Dendritic cell treated with granulocyte-macrophage colony-stimulating factor and Interleukin-4, amounts not matched to agents 40 ng/mL and 50 ng/mL, for 4 days (primary cell): Measurements from ENCODE around the gene ADGRG1.
"Not testable (repeated sequence)": the region's sequence is repeated elsewhere in the genome, so short reads cannot be mapped to it uniquely, and the experiment has no call there.

Experiments
- H3K27ac Mint-ChIP-seq: one replicate; pipeline ENCODE4 v1.8.0; 2022; ENCODE audit warnings: mild to moderate bottlenecking, mixed read lengths
- H3K27me3 Mint-ChIP-seq: one replicate; pipeline ENCODE4 v1.8.0; 2022; ENCODE audit warnings: mild to moderate bottlenecking, mixed read lengths
- H3K36me3 Mint-ChIP-seq: one replicate; pipeline ENCODE4 v1.8.0; 2022; ENCODE audit warnings: low read depth, mixed read lengths
- H3K4me1 Mint-ChIP-seq: one replicate; pipeline ENCODE4 v1.8.0; 2022; ENCODE audit warnings: low read depth, mixed read lengths
- H3K4me3 Mint-ChIP-seq: one replicate; pipeline ENCODE4 v1.8.0; 2022; ENCODE audit warnings: mild to moderate bottlenecking, moderate library complexity, mixed read lengths
- H3K9me3 Mint-ChIP-seq: one replicate; pipeline ENCODE4 v1.8.0; 2022; ENCODE audit warnings: mixed read lengths
- intact Hi-C: fragments of 100-400 bp; cut with micrococcal nuclease; formaldehyde crosslinking; loops from one replicate; pipeline ENCODE4 v1.15.0; 2022

ADGRG1 gene

DNA sequence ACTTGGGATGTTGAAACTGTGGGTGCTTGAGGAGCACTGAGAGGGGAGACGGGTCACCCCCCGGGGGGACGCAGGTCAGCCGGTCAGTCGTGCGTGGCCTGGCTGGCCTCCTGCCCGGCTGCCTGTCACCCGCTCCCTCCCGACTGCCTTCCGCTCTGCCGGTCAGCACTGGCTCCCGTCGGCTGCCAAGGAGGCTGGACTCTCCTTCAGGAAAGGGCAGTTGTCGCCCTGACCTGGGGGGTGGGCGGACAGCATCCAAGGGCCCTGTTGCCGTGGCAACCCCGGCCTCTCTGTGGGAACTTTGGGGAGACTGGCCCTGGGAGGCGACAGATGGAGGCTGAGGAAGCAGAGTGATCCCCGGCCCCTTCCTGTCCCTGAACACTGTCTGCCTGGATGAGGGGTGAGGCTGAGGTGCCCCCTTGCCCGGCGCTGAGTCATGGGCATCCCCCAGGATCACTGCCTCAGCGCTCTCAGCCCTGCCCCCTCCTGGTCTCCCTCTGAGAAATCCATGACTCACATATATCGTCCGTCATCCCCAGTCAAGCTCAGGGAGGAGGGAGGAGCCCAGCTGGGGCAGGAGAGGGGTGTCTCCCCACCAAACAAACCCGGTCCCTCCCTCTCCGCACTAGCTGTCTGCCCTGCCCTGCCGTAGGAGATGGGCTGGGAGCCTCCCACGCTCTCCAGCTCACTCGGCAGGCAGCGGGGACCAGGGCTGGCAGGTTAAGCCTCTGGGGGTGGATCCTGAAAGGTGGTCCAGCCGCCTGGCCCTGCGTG is at the start of gene ADGRG1:
TSS of gene ADGRG1 (plus strand) at position 623 of the 774 bp plus-strand sequence. CDS start 21,658 bp downstream, outside the sequence.
- H3K36me3 Mint-ChIP-seq: no peaks in the 10 kb centered on the region
- H3K4me3 Mint-ChIP-seq: no peak within 1 kb of the TSS
- peaks cover 78% of the 10 kb centered on the region for H3K27me3 Mint-ChIP-seq
- intact Hi-C loops: no loop called here
- H3K4me1 Mint-ChIP-seq: peaks cover 16% of the 10 kb centered on the region
- H3K27ac Mint-ChIP-seq: no peak within 1 kb of the TSS
- H3K9me3 Mint-ChIP-seq: no peaks in the 10 kb centered on the region

DNA sequence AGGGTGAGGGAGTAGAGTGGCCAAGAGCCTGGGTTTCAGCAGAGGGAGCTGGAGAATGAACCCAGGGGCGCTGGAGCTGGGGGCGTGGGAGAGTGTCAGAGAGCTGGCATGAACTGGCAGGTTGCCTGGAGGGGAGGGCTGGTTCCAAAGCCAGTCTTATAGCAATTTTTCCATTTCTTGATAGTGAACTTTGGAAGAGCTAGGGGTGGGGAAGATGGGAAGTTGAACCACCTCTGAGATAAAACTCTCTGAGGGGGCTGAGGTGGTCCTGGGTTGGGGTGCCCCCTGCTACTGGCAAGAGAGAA is 49.1 kb upstream of the ADGRG1 start:
- Mint-ChIP-seq H3K36me3 (no peaks in the 10 kb centered on the region), H3K4me3 (no peak overlapping the region), H3K27ac (no peak overlapping the region), H3K9me3 (no peaks in the 10 kb centered on the region), H3K27me3 (peaks cover 84% of the 10 kb centered on the region), H3K4me1 (peaks cover 16% of the 10 kb centered on the region)
- intact Hi-C loops: loop anchor here (5.0 kb wide), 1 partner anchor 68 kb away; no protein-coding TSS in a partner anchor

DNA sequence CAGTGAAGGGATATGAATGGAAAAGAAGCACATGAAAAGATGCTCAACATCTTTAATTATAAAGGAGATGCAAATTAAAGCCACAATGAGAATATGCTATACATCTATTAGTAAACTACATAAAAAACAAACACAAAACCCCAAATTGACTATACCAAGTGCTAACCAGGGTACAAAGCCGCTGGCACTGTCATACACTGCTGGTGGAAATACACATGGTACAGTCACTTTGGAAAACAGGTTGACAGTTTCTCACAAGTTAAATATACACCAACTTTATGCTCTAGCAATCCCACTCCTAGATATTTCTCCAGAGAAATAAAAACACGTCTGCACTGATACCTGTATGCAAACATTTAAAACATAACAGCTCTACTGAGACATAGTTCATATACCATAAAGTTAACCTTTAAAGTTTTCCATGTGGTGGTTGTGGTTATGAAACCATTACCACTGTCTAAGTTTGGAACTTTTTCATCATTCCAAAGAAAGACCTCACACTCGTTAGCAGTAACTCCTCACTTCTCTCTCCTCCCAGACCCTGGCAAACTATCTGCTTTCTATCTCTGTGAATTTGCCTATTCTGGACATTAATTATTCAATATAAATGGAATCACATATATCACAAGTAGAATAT is 43.3 kb upstream of the ADGRG1 start:
- Mint-ChIP-seq H3K4me1 (peaks cover under 1% of the 10 kb centered on the region), H3K27me3 (peaks cover 55% of the 10 kb centered on the region), H3K9me3 (no peaks in the 10 kb centered on the region), H3K27ac (no peak overlapping the region), H3K36me3 (no peaks in the 10 kb centered on the region), H3K4me3 (no peak overlapping the region)
- intact Hi-C loops: no loop called here

DNA sequence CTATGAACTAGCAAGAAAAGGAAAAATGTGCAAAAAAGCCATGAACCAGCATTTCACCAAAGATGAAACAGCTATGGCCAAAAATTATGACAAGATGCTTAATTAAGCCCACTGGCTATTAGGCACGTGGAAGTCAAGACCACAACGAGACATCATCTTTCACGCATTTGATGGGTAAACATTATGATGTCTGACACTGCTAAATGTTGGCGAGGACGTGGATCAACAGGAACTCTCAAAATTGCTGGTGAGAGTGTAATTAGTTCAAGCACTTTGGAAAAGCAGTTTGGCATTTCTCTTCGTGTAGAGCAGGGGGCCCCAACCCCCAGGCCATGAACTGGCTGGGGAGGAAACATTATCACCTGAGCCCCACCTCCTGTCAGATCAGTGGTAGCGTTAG is 39.6 kb upstream of the ADGRG1 start:
- H3K4me1 Mint-ChIP-seq: peaks cover 30% of the 10 kb centered on the region
- peaks cover 45% of the 10 kb centered on the region for H3K27me3 Mint-ChIP-seq
- H3K9me3 Mint-ChIP-seq: no peaks in the 10 kb centered on the region
- no peaks in the 10 kb centered on the region for H3K36me3 Mint-ChIP-seq
- intact Hi-C loops: no loop called here
- no peak overlapping the region for H3K4me3 Mint-ChIP-seq
- H3K27ac Mint-ChIP-seq: no peak overlapping the region

DNA sequence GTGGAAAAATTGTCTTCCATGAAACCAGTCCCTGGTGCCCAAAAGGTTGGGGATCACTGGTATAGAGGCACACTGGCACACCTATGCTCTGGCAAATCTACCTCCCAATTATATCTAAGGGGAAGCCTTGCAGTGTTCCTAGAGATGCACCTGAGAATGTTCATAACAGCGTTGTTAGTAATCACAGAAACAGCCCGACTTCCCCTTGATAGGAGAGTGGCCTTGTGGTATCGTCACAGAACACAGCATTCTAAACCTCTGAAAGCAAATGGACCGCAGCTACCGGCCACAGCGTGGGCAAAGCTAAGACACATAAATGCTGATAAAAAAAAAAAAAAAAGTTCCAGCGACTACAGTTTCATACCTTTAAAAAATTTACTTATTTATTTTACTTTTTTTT is 39.1 kb upstream of the ADGRG1 start:
- H3K36me3 Mint-ChIP-seq: no peaks in the 10 kb centered on the region
- no peak overlapping the region for H3K4me3 Mint-ChIP-seq
- H3K27me3 Mint-ChIP-seq: peaks cover 43% of the 10 kb centered on the region
- H3K4me1 Mint-ChIP-seq: peaks cover 30% of the 10 kb centered on the region
- intact Hi-C loops: no loop called here
- no peaks in the 10 kb centered on the region for H3K9me3 Mint-ChIP-seq
- H3K27ac Mint-ChIP-seq: no peak overlapping the region

DNA sequence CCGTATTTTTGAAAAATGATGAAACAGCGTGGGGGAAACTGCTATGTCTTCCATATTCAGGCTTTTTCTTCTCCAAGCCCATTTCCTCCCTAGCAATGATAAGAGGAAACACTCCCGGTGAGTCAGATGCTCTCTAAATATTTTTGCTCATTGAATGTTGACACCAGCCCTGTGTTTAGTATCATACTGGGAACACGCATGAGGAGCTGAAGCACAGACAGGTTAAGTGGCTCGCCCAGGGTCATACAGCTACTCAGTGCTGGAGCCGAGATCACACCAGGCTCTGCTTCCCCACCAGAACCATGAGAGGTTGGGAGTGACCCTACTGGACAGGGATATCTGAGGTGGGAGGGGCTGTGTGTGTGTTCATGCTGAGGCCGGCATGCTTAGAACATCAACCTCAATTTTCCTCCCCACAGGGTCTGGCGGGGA is 37.8 kb upstream of the ADGRG1 start:
- intact Hi-C loops: loop anchor here (5.0 kb wide), 2 partner anchors 57 to 132 kb away; no protein-coding TSS in a partner anchor
- H3K36me3 Mint-ChIP-seq: no peaks in the 10 kb centered on the region
- no peak overlapping the region for H3K27ac Mint-ChIP-seq
- no peaks in the 10 kb centered on the region for H3K9me3 Mint-ChIP-seq
- H3K4me1 Mint-ChIP-seq: peaks cover 30% of the 10 kb centered on the region
- no peak overlapping the region for H3K4me3 Mint-ChIP-seq
- peaks cover 42% of the 10 kb centered on the region for H3K27me3 Mint-ChIP-seq

DNA sequence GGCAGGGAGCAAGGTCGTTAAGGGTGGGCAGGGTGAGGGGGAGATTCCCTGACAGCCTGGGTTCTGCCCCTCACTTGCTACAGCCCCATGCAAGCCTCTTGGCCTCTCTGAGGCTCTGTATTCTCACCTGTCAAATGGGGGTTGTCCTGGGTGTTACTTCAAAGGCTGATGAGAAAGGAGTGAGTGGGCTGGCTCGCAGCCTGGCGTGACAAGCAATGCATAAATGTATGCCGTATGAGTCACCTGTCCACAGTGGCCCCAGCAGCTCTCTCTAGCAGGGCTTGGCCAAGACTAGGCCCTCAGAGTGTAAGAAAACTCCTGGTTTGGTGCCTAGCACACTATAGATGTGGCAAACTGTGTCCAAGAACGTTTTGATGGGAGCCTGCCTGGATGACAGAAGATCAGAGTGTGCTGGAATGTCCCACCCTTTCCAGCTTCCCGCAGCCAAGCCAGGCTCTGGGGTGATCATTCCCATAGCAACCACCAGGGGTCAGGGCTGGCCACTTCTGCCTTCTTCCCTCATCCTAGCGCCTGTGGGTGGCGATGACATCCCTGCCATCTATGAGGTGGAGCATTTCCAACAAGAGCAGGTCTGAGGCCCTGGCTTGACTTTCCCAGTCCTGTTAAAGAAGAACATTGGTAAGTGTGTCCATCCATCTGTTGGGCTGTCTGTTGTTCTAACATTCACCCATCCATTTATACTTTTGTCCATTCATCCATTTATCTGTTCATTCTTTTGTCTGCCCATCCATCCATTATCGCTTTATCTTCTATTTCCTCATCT is 37.2 kb upstream of the ADGRG1 start:
- Mint-ChIP-seq H3K4me1 (peaks cover 30% of the 10 kb centered on the region), H3K4me3 (no peak overlapping the region), H3K36me3 (no peaks in the 10 kb centered on the region), H3K9me3 (no peaks in the 10 kb centered on the region), H3K27me3 (peaks cover 39% of the 10 kb centered on the region), H3K27ac (no peak overlapping the region)
- intact Hi-C loops: loop anchor here (5.0 kb wide), 2 partner anchors 56 to 131 kb away; no protein-coding TSS in a partner anchor

DNA sequence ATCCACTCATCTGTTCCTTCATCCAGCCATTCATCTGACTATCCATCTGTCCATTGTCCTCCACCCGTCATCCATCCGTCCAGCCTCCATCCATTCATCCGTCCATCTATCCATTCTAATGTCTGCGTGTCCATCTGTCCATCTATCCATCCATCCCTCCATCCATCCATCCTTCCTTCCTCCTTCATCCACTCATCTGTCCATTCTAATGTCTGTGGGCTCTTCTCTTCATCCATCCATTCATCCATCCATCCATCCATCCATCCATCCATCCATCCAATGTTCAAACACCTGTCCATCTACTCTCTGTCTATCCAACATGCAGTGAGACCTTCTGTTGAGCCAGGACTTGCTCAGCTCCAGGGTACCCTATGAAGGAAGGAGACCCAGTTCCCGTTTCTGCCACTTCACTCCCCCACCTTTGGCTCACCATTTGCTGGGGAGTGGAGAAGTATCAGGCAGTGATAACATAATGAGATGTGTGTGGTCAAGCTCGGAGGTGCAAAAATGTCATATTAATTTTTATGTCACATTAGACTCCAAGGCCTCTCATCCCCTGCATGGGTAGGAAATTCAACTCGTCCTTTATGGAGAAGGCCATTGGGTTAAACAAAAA is 36.5 kb upstream of the ADGRG1 start:
- intact Hi-C loops: loop anchor here (5.0 kb wide), 2 partner anchors 55 to 130 kb away; no protein-coding TSS in a partner anchor
- peaks cover 30% of the 10 kb centered on the region for H3K4me1 Mint-ChIP-seq
- H3K27ac Mint-ChIP-seq: no peak overlapping the region
- H3K4me3 Mint-ChIP-seq: no peak overlapping the region
- H3K9me3 Mint-ChIP-seq: no peaks in the 10 kb centered on the region
- H3K27me3 Mint-ChIP-seq: peaks cover 40% of the 10 kb centered on the region
- H3K36me3 Mint-ChIP-seq: no peaks in the 10 kb centered on the region

DNA sequence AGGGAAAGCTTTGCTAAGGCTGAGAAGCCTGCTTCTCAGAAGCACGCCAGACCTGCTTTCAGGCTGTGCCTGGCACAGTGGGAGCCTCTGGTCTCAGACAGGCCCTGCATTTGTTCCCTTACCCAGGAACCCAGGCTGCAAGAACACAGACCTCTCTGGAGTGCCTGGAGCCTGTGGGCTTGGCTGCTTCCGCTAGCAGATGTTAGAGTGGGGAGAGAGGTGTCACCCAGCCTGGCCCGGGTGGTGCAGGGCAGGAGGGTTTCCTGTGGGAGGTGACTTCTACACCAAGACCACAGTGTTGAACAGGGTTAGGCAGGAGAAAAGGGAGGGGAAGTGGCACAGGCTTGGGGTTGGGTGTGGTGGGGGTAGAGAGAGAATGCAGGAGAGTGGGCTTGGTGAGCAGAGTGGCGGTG is 35.8 kb upstream of the ADGRG1 start:
- H3K27ac Mint-ChIP-seq: no peak overlapping the region
- intact Hi-C loops: loop anchor here (5.0 kb wide), 2 partner anchors 55 to 130 kb away; no protein-coding TSS in a partner anchor
- no peaks in the 10 kb centered on the region for H3K36me3 Mint-ChIP-seq

DNA sequence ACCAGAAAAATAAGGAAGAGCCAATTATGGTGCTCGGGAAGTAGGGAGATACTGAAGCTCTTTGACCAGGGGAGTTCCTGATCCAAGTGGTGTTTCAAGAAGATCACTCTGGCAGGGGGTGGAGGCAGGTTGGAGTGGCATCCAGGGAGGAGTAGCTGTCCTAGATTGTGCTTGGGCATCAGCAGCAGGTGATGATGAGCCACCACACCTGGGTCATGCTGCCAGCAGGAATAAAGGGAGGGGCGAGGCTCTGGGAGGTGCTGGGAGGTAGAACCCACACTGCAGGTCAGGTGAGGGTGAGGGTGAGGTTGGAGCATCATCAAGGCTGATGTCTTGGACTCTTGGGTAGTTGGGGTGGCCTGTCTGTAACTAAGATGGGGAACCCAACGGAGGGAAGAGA is 35.4 kb upstream of the ADGRG1 start:
- Mint-ChIP-seq H3K4me1 (peaks cover 30% of the 10 kb centered on the region), H3K27me3 (peaks cover 36% of the 10 kb centered on the region), H3K4me3 (no peak overlapping the region), H3K36me3 (no peaks in the 10 kb centered on the region), H3K9me3 (no peaks in the 10 kb centered on the region), H3K27ac (no peak overlapping the region)
- intact Hi-C loops: loop anchor here (5.0 kb wide), 2 partner anchors 54 to 129 kb away; no protein-coding TSS in a partner anchor

More for the DNA sequence above, 35.8 kb upstream of the ADGRG1 start:
- no peak overlapping the region for H3K4me3 Mint-ChIP-seq
- H3K4me1 Mint-ChIP-seq: peaks cover 30% of the 10 kb centered on the region
- H3K27me3 Mint-ChIP-seq: peaks cover 38% of the 10 kb centered on the region
- no peaks in the 10 kb centered on the region for H3K9me3 Mint-ChIP-seq

DNA sequence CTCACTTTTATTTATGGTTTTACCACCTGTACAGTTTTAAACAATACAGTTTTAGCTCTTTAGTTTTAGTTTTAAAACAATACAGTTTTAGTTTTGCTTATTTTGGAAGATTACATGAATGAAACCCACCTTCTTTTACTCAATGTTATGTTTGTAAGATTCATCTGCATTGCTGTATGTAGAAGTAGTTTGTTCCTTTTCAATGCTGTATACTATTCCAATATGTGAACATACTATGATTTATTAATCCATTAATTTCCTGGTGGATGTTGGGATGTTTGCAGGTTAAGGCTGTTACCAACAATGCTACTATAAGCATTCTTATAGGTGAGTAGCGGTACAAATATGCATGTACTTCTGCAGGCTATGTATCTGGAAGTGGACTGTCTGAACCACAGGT is 34.4 kb upstream of the ADGRG1 start:
- H3K4me1 Mint-ChIP-seq: peaks cover 30% of the 10 kb centered on the region
- H3K9me3 Mint-ChIP-seq: no peaks in the 10 kb centered on the region
- peaks cover 30% of the 10 kb centered on the region for H3K27me3 Mint-ChIP-seq
- intact Hi-C loops: loop anchor here (5.0 kb wide), 2 partner anchors 53 to 128 kb away; no protein-coding TSS in a partner anchor
- no peak overlapping the region for H3K4me3 Mint-ChIP-seq
- H3K36me3 Mint-ChIP-seq: no peaks in the 10 kb centered on the region
- no peak overlapping the region for H3K27ac Mint-ChIP-seq

DNA sequence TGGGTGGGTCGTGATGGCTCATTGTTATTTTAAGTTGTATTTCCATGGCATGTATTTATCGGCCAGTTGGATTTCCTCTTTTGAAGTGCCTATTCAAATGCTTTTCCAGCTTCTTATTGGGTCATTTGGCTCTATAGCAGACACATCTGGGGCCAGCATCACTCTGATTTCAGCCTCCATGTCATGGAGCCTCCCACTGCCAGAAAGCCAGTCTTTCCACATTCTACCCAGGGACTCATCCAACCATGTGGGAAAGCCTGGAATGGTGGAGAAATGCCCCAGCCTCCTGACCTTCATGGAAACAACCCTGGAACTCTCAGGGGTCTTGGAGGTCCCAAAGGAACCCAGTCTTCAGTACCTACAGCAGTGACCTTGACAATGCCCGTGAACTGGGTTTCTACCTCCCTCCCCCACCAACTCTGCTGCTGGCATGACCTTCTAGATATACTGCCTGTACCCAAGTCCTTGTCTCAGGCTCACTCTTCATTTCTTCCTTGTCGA is 33.8 kb upstream of the ADGRG1 start:
- no peaks in the 10 kb centered on the region for H3K36me3 Mint-ChIP-seq

DNA sequence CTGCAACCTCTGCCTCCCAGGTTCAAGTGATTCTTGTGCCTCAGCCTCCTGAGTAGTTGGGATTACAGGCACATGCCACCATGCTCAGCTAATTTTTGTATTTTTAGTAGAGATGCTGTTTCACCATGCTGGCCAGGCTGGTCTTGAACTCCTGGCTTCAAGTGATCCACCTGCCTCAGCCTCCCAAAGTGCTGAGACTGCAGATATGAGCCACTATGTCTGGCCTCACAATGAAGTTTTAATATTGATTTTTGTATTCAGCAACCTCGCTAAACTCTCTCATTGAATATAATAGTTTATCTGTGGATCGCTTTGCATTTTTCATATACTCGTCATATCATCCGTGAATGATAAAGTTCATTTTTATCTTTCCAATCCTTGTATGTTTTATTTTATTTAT is 32.2 kb upstream of the ADGRG1 start:
- intact Hi-C loops, H3K4me3 Mint-ChIP-seq, H3K27ac Mint-ChIP-seq, H3K9me3 Mint-ChIP-seq, H3K36me3 Mint-ChIP-seq: not testable (repeated sequence)
- peaks cover 48% of the 10 kb centered on the region for H3K27me3 Mint-ChIP-seq
- peaks cover 19% of the 10 kb centered on the region for H3K4me1 Mint-ChIP-seq

More for the DNA sequence above, 33.8 kb upstream of the ADGRG1 start:
- Mint-ChIP-seq H3K4me3 (no peak overlapping the region), H3K27ac (no peak overlapping the region), H3K27me3 (peaks cover 35% of the 10 kb centered on the region), H3K4me1 (peaks cover 30% of the 10 kb centered on the region), H3K9me3 (no peaks in the 10 kb centered on the region)
- intact Hi-C loops: loop anchor here (5.0 kb wide), 2 partner anchors 53 to 128 kb away; no protein-coding TSS in a partner anchor
